Astrocyte (in vitro differentiated cells and primary cell): ENCODE results near the gene ARHGAP33. TPM values are rescaled to one million over a fixed set of nuclear protein-coding genes. Genes with fewer than 3 reads are reported as not detected.
A peak's percentile ranks its signal among the peaks of the same experiment; 100 is the strongest.

ENCODE experiments used
- DNase-seq: peaks from one replicate; pipeline ENCODE4 v3.0.0-alpha.2; 2010; ENCODE audit warnings: low read depth
- FAIRE-seq: peaks from 2 replicates; lab custom pipeline; 2011; peaks lifted over from hg19 to GRCh38; lab: Jason Lieb, UNC
- H2AFZ ChIP-seq: 2 replicates; pipeline ENCODE4 v1.6.0; 2012; ENCODE audit warnings: low read depth, low read length, inconsistent platforms
- H3K27ac ChIP-seq: 2 replicates; pipeline ENCODE4 v1.5.1; 2011; ENCODE audit warnings: low read depth, low read length, inconsistent platforms
- H3K27me3 ChIP-seq: 2 replicates; pipeline ENCODE4 v1.6.0; 2011; ENCODE audit warnings: low read length, inconsistent platforms; ENCODE audit not compliant: insufficient read depth
- H3K36me3 ChIP-seq: 2 replicates; pipeline ENCODE4 v1.5.1; 2011; ENCODE audit warnings: low read length, inconsistent platforms; ENCODE audit not compliant: insufficient read depth
- H3K4me1 ChIP-seq: 2 replicates; pipeline ENCODE4 v1.5.1; 2011; ENCODE audit warnings: low read length, inconsistent platforms; ENCODE audit not compliant: insufficient read depth
- H3K4me2 ChIP-seq: 2 replicates; pipeline ENCODE4 v1.6.0; 2012; ENCODE audit warnings: low read length, inconsistent platforms
- H3K4me3 ChIP-seq: 2 replicates; pipeline ENCODE4 v1.5.1; 2011; ENCODE audit warnings: low read depth, mild to moderate bottlenecking, low read length, inconsistent platforms; ENCODE audit not compliant: insufficient read depth
- H3K79me2 ChIP-seq: 2 replicates; pipeline ENCODE4 v1.6.0; 2012; ENCODE audit warnings: mild to moderate bottlenecking, low read length, inconsistent platforms; ENCODE audit not compliant: insufficient read depth
- H3K9ac ChIP-seq: 2 replicates; pipeline ENCODE4 v1.6.0; 2012; ENCODE audit warnings: mild to moderate bottlenecking, low read length, inconsistent platforms
- H3K9me3 ChIP-seq: 2 replicates; pipeline ENCODE4 v1.5.1; 2012; ENCODE audit warnings: low read depth, mild to moderate bottlenecking, low read length, inconsistent platforms; ENCODE audit not compliant: insufficient read depth
- H4K20me1 ChIP-seq: 2 replicates; pipeline ENCODE4 v1.6.0; 2012; ENCODE audit warnings: low read length, inconsistent platforms; ENCODE audit not compliant: insufficient read depth
- H3K27ac Mint-ChIP-seq: one replicate; pipeline ENCODE4 v1.8.0; 2021; ENCODE audit warnings: mild to moderate bottlenecking, mixed read lengths; ENCODE audit not compliant: unreplicated experiment
- H3K27me3 Mint-ChIP-seq: one replicate; pipeline ENCODE4 v1.8.0; 2021; ENCODE audit warnings: low read depth, mixed read lengths; ENCODE audit not compliant: unreplicated experiment
- H3K36me3 Mint-ChIP-seq: one replicate; pipeline ENCODE4 v1.8.0; 2021; ENCODE audit warnings: low read depth, mixed read lengths; ENCODE audit not compliant: unreplicated experiment
- H3K4me1 Mint-ChIP-seq: one replicate; pipeline ENCODE4 v1.8.0; 2021; ENCODE audit warnings: low read depth, mixed read lengths; ENCODE audit not compliant: unreplicated experiment
- H3K4me3 Mint-ChIP-seq: one replicate; pipeline ENCODE4 v1.8.0; 2021; ENCODE audit warnings: mild to moderate bottlenecking, moderate library complexity, mixed read lengths; ENCODE audit not compliant: unreplicated experiment
- H3K9me3 Mint-ChIP-seq: one replicate; pipeline ENCODE4 v1.8.0; 2021; ENCODE audit warnings: mild to moderate bottlenecking, mixed read lengths; ENCODE audit not compliant: unreplicated experiment
- CTCF ChIP-seq: IDR thresholded peaks from 2 replicates; pipeline ENCODE4 v1.5.1; 2011; ENCODE audit warnings: low read depth, mild to moderate bottlenecking, inconsistent platforms, low read length, moderate library complexity; ENCODE audit not compliant: insufficient read depth
- EZH2 ChIP-seq: IDR thresholded peaks from 2 replicates; pipeline ENCODE4 v1.6.1; 2012; ENCODE audit warnings: mild to moderate bottlenecking, low read length, inconsistent platforms; ENCODE audit not compliant: insufficient read depth
- total RNA-seq: library from RNA; stranded (reverse); gene quantifications from 2 replicates; pipeline ENCODE4 v1.2.1, GENCODE V29; 2021

ARHGAP33 gene
- total RNA-seq, 1 donor from 2014 or later, result 5.5 TPM

- H4K20me1 ChIP-seq, result peaks cover under 1% of the 10 kb centered on the region
- H3K4me3 Mint-ChIP-seq, result peak overlapping the region; percentile 99
- H2AFZ ChIP-seq, result peak overlapping the region; percentile 75
- H3K27me3 Mint-ChIP-seq, result no peaks in the 10 kb centered on the region
- no peaks in the 10 kb centered on the region for H3K9me3 Mint-ChIP-seq
- no peaks in the 10 kb centered on the region for H3K27me3 ChIP-seq
- peaks cover 17% of the 10 kb centered on the region for H3K4me1 Mint-ChIP-seq
- no peaks in the 10 kb centered on the region for H3K9me3 ChIP-seq
- H3K27ac Mint-ChIP-seq, result peak overlapping the region; percentile 98
- H3K4me3 ChIP-seq, result peak overlapping the region; percentile 91
- TF ChIP-seq EZH2, result no peak
- peak; percentile 20 for TF ChIP-seq CTCF
- H3K4me1 ChIP-seq, result peaks cover 15% of the 10 kb centered on the region
- peak overlapping the region; percentile 95 for H3K27ac ChIP-seq
- FAIRE-seq (no peak), DNase-seq (peak; percentile 83)
- H3K36me3 Mint-ChIP-seq, result peaks cover 3% of the 10 kb centered on the region
- H3K79me2 ChIP-seq, result peaks cover 32% of the 10 kb centered on the region
- H3K9ac ChIP-seq, result peak overlapping the region; percentile 98
- peak overlapping the region; percentile 91 for H3K4me2 ChIP-seq
- H3K36me3 ChIP-seq, result no peaks in the 10 kb centered on the region
Measured at GRCh38 chr19:35744430-35745327, 30.7 kb upstream of the ARHGAP33 start.

GRCh38 chr19:35745328-35746086 is 29.9 kb upstream of the ARHGAP33 start, which contains the start of the genes PSENEN and U2AF1L4:
TSS of gene PSENEN (plus strand) at chr19:35745651. CDS start at chr19:35745931, 280 bp downstream.
TSS of gene U2AF1L4 (minus strand) at chr19:35745418. CDS start at chr19:35745391, 27 bp downstream.
- Histone ChIP-seq H3K4me2 (peak within 1 kb of the TSS; percentile 91), H3K79me2 (peaks cover 40% of the 10 kb centered on the region), H3K4me1 (peaks cover 15% of the 10 kb centered on the region), H3K27me3 (no peaks in the 10 kb centered on the region), H4K20me1 (peaks cover 9% of the 10 kb centered on the region), H3K9me3 (no peaks in the 10 kb centered on the region), H3K4me3 (peak within 1 kb of the TSS; percentile 91), H3K27ac (peak within 1 kb of the TSS; percentile 95), H3K9ac (peak within 1 kb of the TSS; percentile 98), H2AFZ (peak within 1 kb of the TSS; percentile 75), H3K36me3 (no peaks in the 10 kb centered on the region)
- Mint-ChIP-seq H3K4me3 (peak within 1 kb of the TSS; percentile 99), H3K9me3 (no peaks in the 10 kb centered on the region), H3K36me3 (peaks cover 3% of the 10 kb centered on the region), H3K27me3 (no peaks in the 10 kb centered on the region), H3K27ac (peak within 1 kb of the TSS; percentile 98), H3K4me1 (peaks cover 22% of the 10 kb centered on the region)
- peak; percentile 60 for FAIRE-seq
- no peak for TF ChIP-seq CTCF
- TF ChIP-seq EZH2, result no peak
- peak; percentile 96 for DNase-seq
